ENCODE results near the gene ZNF625.
A peak's percentile ranks its signal among the peaks of the same experiment; 100 is the strongest.

The ZNF625 gene

GRCh38 chr19:12141405-12141736 lies 15.2 kb downstream of the ZNF625 start:
- no peaks in the 10 kb centered on the region for H3K27me3 ChIP-seq
- peaks cover 22 to 23% of the 10 kb centered on the region in 2 experiments for H3K4me1 ChIP-seq (ENCODE audit: control insufficient read depth in 1 of 2, insufficient read depth in 1 of 2, low read depth in 1 of 2, low read length in 1 of 2)
- TF ChIP-seq CTCF (IDR thresholded peaks at IDR 0.05): no peak
- peaks cover 17% of the 10 kb centered on the region for H3K9me3 ChIP-seq
- peaks cover 9% of the 10 kb centered on the region for H3K36me3 ChIP-seq
- H3K27ac ChIP-seq: peak overlapping the region; percentile 77
- H3K4me3 ChIP-seq (ENCODE audit: low read depth in 1 of 2, low read length in 1 of 2): peak overlapping the region; percentile 91 to 97

- peak overlapping the region; percentile 77 for H3K27ac ChIP-seq
Observed at GRCh38 chr19:12140545-12141404, 15.8 kb downstream of the ZNF625 start.

DNA sequence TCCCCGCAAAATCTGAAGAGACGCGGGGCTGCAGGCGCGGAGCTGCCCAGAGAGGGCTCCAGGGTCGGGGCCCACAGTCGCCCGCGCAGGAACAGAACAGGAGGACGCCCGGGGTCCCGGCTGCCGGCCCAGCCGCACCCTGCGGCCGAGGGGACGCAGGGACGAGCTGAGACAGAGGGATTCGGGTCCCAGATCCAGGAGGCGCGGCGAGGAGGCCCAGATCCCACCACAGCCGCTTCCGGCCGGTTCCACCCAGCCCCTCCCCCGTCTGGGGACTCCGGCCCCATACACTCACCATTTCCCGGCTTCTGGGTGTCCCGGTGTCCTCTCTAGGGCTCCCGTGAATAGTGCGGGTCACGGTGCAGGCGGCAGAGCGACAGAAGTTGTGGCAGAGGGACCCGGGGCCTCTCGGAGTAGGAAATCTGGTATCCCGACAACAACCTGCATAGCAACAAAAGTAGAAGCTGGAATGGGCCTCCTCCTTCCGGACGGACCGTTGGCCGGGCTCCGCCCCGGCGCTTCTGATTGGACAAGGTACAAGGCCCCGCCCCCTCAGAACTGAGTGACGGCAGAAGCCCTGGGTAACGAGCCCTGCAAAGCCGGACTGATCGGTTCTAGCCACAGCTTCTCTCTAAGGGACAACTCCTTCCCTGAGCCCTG lies 16.5 kb downstream of the ZNF625 start, which contains the start of gene ZNF20:
Gene ZNF20, minus strand, starts transcription at position 466 of the 660 bp plus-strand sequence. Its CDS starts 168 bp downstream, at position 298.
- peak; percentile 48 for TF ChIP-seq CTCF (IDR thresholded peaks at IDR 0.05)
- H3K4me3 ChIP-seq (ENCODE audit: low read depth in 1 of 2, low read length in 1 of 2): peak within 1 kb of the TSS; percentile 91 to 97

More at GRCh38 chr19:12140545-12141404, 15.8 kb downstream of the ZNF625 start:
- peak; percentile 88 for TF ChIP-seq CTCF (IDR thresholded peaks at IDR 0.05)
- H3K4me1 ChIP-seq (ENCODE audit: control insufficient read depth in 1 of 2, insufficient read depth in 1 of 2, low read depth in 1 of 2, low read length in 1 of 2): peaks cover 22 to 23% of the 10 kb centered on the region in 2 experiments
- no peaks in the 10 kb centered on the region for H3K27me3 ChIP-seq
- H3K9me3 ChIP-seq: peaks cover 11% of the 10 kb centered on the region
- H3K4me3 ChIP-seq (ENCODE audit: low read depth in 1 of 2, low read length in 1 of 2): peak overlapping the region; percentile 91 to 97
- peaks cover 13% of the 10 kb centered on the region for H3K36me3 ChIP-seq

GRCh38 chr19:12139269-12139668 lies 17.3 kb downstream of the ZNF625 start:
- Histone ChIP-seq H3K27me3 (no peaks in the 10 kb centered on the region), H3K9me3 (peaks cover 3% of the 10 kb centered on the region), H3K4me1 (ENCODE audit: control insufficient read depth in 1 of 2, insufficient read depth in 1 of 2, low read depth in 1 of 2, low read length in 1 of 2) (peaks cover 22 to 23% of the 10 kb centered on the region in 2 experiments), H3K4me3 (ENCODE audit: low read depth in 1 of 2, low read length in 1 of 2) (peak overlapping the region; percentile 91 to 97), H3K27ac (no peak overlapping the region), H3K36me3 (peaks cover 28% of the 10 kb centered on the region)
- TF ChIP-seq CTCF (IDR thresholded peaks at IDR 0.05): no peak

More for the DNA sequence above, 16.5 kb downstream of the ZNF625 start, which contains the start of gene ZNF20:
- no peaks in the 10 kb centered on the region for H3K27me3 ChIP-seq
- peak within 1 kb of the TSS; percentile 77 for H3K27ac ChIP-seq
- peaks cover 4% of the 10 kb centered on the region for H3K9me3 ChIP-seq
- peaks cover 21% of the 10 kb centered on the region for H3K36me3 ChIP-seq
- peaks cover 22 to 23% of the 10 kb centered on the region in 2 experiments for H3K4me1 ChIP-seq (ENCODE audit: control insufficient read depth in 1 of 2, insufficient read depth in 1 of 2, low read depth in 1 of 2, low read length in 1 of 2)

GRCh38 chr19:12137221-12137940 lies 19.2 kb downstream of the ZNF625 start:
- peaks cover 22% of the 10 kb centered on the region for H3K9me3 ChIP-seq
- peak; percentile 42 for TF ChIP-seq CTCF (IDR thresholded peaks at IDR 0.05)
- no peak overlapping the region for H3K4me3 ChIP-seq (ENCODE audit: low read depth in 1 of 2, low read length in 1 of 2)
- peaks cover 22 to 23% of the 10 kb centered on the region in 2 experiments for H3K4me1 ChIP-seq (ENCODE audit: control insufficient read depth in 1 of 2, insufficient read depth in 1 of 2, low read depth in 1 of 2, low read length in 1 of 2)
- H3K27me3 ChIP-seq: no peaks in the 10 kb centered on the region
- peaks cover 47% of the 10 kb centered on the region for H3K36me3 ChIP-seq
- H3K27ac ChIP-seq: no peak overlapping the region
